Stimulated activated CD8-positive, alpha-beta memory T cell treated with anti-CD3 and anti-CD28 coated beads, Interleukin-4, amount 100 ng/mL, for 48 hours (primary cell): ENCODE data around the gene DNAH10.

ENCODE experiments used
- DNase-seq: peaks from one replicate; pipeline ENCODE4 v3.0.0-alpha.2; 2020

DNAH10 gene

GRCh38 chr12:123976227-123976826, 214.2 kb downstream of the DNAH10 start:
- DNase-seq, result no peak

- DNase-seq, result no peak
Measured at GRCh38 chr12:123979566-123979965, 217.5 kb downstream of the DNAH10 start.

DNA sequence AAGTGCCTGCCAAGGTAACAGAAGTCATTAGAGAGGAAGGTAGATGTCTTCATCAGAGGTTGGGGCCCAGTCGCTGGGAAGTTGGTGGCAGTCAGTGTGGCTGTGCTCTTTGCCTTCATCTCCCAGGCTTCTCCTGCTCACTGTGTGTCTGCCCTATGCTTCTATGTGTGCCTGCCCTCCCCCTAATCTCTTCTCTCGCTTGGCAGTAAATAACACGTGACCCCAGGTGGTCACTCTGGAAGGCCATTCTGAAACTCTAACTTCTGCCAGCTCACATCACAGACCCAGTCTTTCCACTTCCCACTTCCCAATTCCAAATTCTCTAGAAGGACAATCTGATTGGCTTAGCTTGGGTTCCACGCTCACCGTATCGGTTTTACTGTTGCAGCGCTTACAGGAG, 220.2 kb downstream of the DNAH10 start:
- no peak for DNase-seq

DNA sequence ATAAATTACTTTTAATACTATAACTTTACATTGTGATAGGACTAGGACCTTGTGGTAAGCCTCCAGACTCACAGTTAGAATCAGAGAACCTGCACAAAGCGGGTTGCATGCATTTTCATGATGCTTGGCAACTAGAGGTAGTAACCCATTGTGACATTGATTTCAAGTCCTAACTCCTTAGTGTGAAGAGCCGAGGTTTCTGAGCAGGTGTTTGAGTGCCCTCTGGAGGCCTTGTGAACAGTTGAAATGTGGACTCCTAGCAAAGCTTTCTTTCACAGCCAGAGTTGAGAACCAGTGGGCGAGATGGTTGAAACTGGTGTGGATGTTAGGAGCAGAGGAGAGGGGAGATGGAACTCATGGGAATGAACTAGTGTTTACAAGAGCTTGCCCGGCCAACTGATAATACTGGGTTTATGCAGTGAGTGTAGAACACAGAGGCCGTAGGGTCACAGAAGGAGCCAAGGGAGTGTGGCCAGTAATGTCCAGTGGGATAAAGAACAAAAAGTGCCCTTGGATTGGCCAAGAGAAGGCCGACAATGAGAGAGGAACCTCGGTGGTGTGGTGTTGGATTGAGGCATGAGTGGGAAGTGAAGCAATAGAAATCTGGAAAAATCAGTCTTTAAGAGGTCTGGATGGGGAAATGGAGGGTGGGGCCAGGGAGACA, 221.9 kb downstream of the DNAH10 start:
- peak; percentile 45 for DNase-seq

- no peak for DNase-seq
Measured at GRCh38 chr12:123984903-123985302, 222.8 kb downstream of the DNAH10 start.
